GM23248 (cell line): ENCODE results near the gene CHCHD2.
"Not testable (repeated sequence)": the region's sequence is repeated elsewhere in the genome, so short reads cannot be mapped to it uniquely, and the experiment has no call there.

Experiments
- EZH2 ChIP-seq: fragments of 200-600 bp; sonication (generic); IDR thresholded peaks from 2 replicates; pipeline ENCODE4 v1.6.1; 2018; ENCODE audit warnings: antibody characterized with exemption, mild to moderate bottlenecking; ENCODE audit not compliant: insufficient read depth, poor library complexity, severe bottlenecking
- EZH2phosphoT487 ChIP-seq: fragments of 200-600 bp; sonication (generic); IDR thresholded peaks from 2 replicates; pipeline ENCODE4 v1.6.1; 2018; ENCODE audit warnings: antibody characterized with exemption, moderate library complexity, mild to moderate bottlenecking, low read depth; ENCODE audit not compliant: insufficient read depth

DNA sequence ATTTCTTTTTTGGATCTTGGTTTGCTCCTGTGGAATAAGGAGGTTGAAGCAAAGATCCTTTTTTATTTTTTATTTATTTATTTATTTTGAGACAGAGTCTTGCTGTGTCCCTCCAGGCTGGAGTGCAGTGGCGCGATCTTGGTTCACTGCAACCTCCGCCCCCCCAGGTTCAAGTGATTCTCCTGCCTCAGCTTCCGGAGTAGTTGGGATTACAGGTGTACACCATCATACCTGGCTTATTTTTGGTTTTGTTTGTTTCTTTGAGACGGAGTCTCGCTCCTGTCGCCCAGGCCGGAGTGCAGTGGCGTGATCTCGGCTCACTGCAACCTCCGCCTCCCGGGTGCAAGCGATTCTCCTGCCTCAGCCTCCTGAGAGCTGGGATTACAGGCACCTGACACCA lies 39.9 kb downstream of the CHCHD2 start:
- TF ChIP-seq EZH2phosphoT487, EZH2: not testable (repeated sequence)
